GM10847 (cell line): ENCODE data around the gene ITPR1.

Experiments used
- POLR2A ChIP-seq: IDR thresholded peaks from 2 replicates; pipeline ENCODE4 v1.6.1; 2011; ENCODE audit not compliant: insufficient read length; ENCODE audit errors: extremely low read depth

The ITPR1 gene

DNA sequence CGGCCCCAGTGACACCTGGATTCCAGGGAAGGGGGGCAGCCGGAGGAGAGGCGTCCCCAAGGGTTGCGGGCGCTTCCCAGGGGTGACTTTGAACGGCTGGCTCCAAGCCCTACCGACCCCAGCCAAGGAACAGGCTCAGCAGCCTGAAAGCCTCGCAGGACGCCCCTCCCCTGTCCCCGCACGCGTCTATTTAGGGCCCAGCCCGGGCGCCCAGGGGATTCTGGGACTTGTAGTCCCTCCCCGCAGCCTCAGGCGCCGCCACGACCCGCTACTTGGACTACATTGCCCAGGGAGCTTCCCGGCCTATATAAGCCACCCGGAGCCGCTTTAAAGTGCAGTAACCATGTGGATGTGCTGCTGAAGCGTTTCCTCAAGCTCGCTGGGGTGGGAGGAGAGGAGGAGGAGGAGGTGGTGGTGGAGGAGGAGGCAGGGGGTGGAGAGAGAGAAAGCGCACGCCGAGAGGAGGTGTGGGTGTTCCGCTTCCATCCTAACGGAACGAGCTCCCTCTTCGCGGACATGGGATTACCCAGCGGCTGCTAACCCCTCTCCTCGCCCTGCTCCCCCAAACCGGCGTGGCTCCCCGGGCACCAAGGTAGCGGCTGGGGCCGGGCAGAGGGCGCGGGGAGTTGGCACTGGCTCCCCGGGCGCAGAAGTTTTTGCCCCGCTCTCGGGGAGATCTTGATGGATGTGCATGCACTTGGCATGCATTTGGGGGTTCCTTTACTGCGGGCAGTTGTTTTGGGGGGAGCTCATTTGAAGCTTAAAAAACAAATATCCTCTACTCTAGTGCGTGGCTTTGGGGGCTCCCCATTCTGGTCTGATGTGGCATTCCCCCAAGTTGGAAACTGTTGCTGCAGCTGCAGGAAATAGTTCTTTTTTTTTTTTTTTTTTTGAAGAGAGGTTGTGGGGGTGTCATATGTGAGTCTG lies at the start of gene ITPR1:
ITPR1 (plus strand) TSS at position 335 of the 927 bp plus-strand sequence. CDS start 23,144 bp downstream, outside the sequence.
- TF ChIP-seq POLR2A = peak; percentile 99

DNA sequence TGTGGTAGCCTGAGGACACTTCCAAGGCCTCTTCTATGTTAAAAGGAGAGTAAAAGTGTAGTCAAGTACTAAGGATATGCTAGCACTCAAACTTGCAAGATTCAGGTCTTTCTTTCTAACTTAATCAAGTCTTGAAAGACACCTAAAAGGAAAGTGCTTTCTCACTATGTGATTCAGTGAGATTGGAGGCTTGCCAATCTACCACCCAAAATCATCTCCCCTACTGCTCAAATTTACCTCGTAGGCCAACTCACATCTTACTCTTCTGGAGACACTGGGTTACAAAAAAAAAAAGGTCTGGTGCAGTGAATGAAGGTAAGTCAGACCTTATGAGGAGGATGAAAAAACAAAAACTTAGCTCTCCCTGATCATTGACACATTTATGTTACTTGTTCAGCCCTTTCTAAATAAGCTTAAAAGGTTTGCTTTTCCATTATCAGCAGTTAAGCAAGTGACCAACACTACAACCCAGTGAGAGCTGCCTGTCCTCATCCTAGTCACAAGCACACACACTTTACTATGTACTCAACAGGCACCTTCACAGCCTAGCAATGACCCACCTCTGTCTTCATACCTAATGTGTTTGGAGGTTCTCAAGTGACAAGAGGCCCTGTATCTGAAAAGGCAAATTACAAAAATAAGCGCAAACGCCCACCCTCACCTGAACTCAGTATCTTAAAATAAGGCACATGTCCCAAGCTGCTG lies 45.7 kb upstream of the ITPR1 start:
- TF ChIP-seq POLR2A = no peak

DNA sequence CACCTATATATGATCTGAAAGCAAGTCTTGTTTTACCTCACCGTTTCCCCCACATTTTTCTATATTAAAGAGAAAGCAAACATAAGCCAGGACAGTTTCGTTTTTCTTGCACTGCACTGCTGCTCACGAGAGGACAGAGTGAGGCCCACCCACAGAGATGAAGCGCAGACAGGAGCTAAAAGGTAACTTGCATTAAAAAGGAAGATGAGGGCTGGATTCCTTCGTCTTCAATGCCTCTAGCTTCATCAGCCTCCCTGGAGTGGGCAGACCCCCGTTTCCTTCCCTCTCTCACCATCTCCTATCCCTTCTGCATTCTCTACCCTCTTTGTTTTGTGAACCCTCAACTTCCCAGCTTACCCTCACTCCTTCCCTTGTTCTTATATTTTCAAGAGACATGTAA lies 45.0 kb upstream of the ITPR1 start:
- TF ChIP-seq POLR2A = no peak

DNA sequence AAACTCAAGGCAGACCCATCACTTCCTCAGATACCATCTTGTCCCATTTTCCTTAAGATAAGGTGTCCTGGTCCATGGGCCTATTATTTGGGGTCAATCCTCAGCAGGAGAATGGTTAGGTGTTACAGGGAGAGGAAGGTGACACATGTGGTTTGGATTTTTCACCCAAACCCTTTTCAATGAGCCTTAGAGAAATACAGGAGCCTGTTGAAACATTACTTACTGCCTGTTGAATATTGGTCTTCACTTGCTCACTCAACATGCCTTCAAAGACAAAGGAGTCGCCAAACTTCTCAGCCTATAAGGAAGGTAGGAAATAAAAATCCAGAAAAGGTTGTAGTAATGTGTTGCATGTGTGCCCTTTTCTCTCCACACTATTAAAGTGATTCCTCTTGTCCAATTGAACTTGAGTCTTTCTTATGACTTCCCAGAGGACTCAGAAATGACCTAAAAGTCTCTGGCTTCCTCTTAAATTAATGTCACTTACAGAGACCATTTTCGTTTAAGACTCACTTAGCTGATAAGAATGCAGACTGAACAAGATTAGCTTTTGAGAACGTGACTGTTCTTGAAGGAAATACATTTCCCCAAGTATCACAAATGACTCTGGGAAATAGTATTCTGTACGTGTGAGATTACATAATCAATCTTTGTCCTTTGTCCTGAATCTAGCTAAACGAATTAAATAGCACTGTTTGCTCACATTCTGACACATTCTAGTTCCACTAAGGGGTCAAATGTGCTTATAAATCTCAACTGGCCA lies 43.9 kb upstream of the ITPR1 start:
- no peak for TF ChIP-seq POLR2A

- no peak for TF ChIP-seq POLR2A
Measured at GRCh38 chr3:4454142-4454541, 39.0 kb upstream of the ITPR1 start.

- TF ChIP-seq POLR2A = no peak
Measured at GRCh38 chr3:4458961-4459360, 34.2 kb upstream of the ITPR1 start.

- TF ChIP-seq POLR2A = no peak
Measured at GRCh38 chr3:4460334-4460733, 32.8 kb upstream of the ITPR1 start.

GRCh38 chr3:4461468-4462090 lies 31.6 kb upstream of the ITPR1 start:
- no peak for TF ChIP-seq POLR2A

GRCh38 chr3:4462369-4463040 lies 30.6 kb upstream of the ITPR1 start:
- no peak for TF ChIP-seq POLR2A

- no peak for TF ChIP-seq POLR2A
Measured at GRCh38 chr3:4464576-4464975, 28.6 kb upstream of the ITPR1 start.

GRCh38 chr3:4466741-4467521 lies 26.2 kb upstream of the ITPR1 start, which contains the start of gene SUMF1:
TSS of gene SUMF1 (minus strand) at chr3:4467269. CDS start at chr3:4467245, 24 bp downstream.
- TF ChIP-seq POLR2A = peak; percentile 82

GRCh38 chr3:4467522-4467867 lies 25.7 kb upstream of the ITPR1 start:
- no peak for TF ChIP-seq POLR2A

DNA sequence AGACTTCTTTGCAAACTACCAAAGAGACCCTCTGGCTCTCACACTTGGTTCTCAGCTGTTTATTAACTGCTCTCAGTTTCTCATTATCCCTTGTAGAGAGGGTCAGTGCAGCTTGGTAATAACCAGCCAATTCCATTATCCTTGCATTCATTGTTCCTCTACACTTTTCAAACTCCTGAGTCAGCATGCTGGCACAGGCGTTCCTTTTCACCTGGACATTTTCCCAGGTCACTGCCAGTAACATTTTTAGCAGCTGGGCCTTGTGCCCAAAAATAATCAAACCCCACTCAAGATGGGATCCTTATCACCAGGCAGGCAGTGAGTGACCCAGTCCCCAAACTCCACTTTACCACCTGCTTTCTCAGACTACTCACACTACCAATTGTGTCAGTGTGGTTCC lies 21.2 kb upstream of the ITPR1 start:
- no peak for TF ChIP-seq POLR2A

DNA sequence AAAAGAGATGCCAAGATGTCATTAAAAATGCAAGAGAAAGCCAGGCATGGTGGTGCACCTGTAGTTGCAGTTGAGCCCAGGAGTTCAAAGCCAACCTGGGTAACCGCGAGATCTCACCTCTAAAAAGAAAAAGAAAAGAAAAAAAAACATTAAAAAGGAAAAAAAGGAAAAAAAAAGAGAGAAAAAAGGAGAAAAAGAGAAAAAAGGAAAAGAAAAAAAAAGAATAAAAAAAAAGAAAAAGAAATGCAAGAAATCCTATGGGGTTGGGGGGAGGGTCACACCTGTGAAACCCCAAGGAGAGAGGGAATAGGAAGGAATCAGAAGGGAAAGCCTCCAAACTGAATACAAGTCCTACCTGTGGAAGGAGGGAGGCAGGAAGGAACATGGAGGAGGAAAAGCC lies 20.8 kb upstream of the ITPR1 start:
- TF ChIP-seq POLR2A = no peak

GRCh38 chr3:4472766-4473165 lies 20.4 kb upstream of the ITPR1 start:
- no peak for TF ChIP-seq POLR2A
